HepG2 (cell line): ENCODE results near the gene RMI2. TPM values are rescaled to one million over a fixed set of nuclear protein-coding genes. Genes with fewer than 3 reads are reported as not detected.

ENCODE experiments used
- CBFB ChIP-seq: sonication (generic); formaldehyde crosslinking; IDR thresholded peaks from 2 replicates; pipeline ENCODE4 v1.4.0; 2020; ENCODE audit warnings: missing genetic modification reagents
- CC2D1A ChIP-seq: sonication (generic); formaldehyde crosslinking; IDR thresholded peaks from 2 replicates; pipeline ENCODE4 v1.8.1; 2023; ENCODE audit warnings: mild to moderate bottlenecking, missing genetic modification reagents
- CHD4 ChIP-seq: fragments of 200-600 bp; sonication (generic); IDR thresholded peaks from 2 replicates; pipeline ENCODE4 v1.7.0; 2017; ENCODE audit warnings: mild to moderate bottlenecking, low read length, borderline replicate concordance
- FOXA3 ChIP-seq: IDR thresholded peaks from 2 replicates; pipeline ENCODE4 v1.6.1; 2016; ENCODE audit warnings: missing genetic modification reagents, missing compliant biosample characterization
- FOXK1 ChIP-seq: sonication (generic); formaldehyde crosslinking; IDR thresholded peaks from 2 replicates; pipeline ENCODE4 v1.4.0; 2020; ENCODE audit warnings: low read depth, missing genetic modification reagents, borderline replicate concordance
- GABPA ChIP-seq, 2 experiments: IDR thresholded peaks; 2 replicates each; pipeline ENCODE4 v1.6.1; 2011 to 2016; ENCODE audit warnings: low read depth in 2 of 2, low read length in 1 of 2, missing biosample characterization in 1 of 2, missing genetic modification characterization in 1 of 2
- KDM3A ChIP-seq: IDR thresholded peaks from 2 replicates; pipeline ENCODE4 v1.6.1; 2018; ENCODE audit warnings: low read depth, missing compliant biosample characterization
- MAFK ChIP-seq, 2 experiments: IDR thresholded peaks in 1 of 2; conservative IDR thresholded peaks in 1 of 2; 2 replicates each; pipeline ENCODE4 v1.6.1; 2011; ENCODE audit warnings: improper control_type of control experiment in 2 of 2, low read length in 2 of 2
- MED1 ChIP-seq: sonication (generic); formaldehyde crosslinking; IDR thresholded peaks from 2 replicates; pipeline ENCODE4 v1.4.0; 2020; ENCODE audit warnings: missing genetic modification reagents
- MEF2D ChIP-seq: sonication (generic); formaldehyde crosslinking; IDR thresholded peaks from 2 replicates; pipeline ENCODE4 v1.5.1; 2020; ENCODE audit warnings: mild to moderate bottlenecking, missing genetic modification reagents
- NR2C2 ChIP-seq: sonication (generic); formaldehyde crosslinking; IDR thresholded peaks from 2 replicates; pipeline ENCODE4 v1.4.0; 2020; ENCODE audit warnings: missing genetic modification reagents, mild to moderate bottlenecking, moderate library complexity, borderline replicate concordance
- RBM22 ChIP-seq: fragments of 200-400 bp; formaldehyde crosslinking; optimal IDR thresholded peaks from 2 replicates; pipeline ENCODE3; 2017; ENCODE audit warnings: mild to moderate bottlenecking, low read length, moderate library complexity
- RFX1 ChIP-seq: fragments of 450-650 bp; IDR thresholded peaks from 2 replicates; pipeline ENCODE4 v1.6.1; 2017
- RFXAP ChIP-seq: sonication (generic); formaldehyde crosslinking; IDR thresholded peaks from 2 replicates; pipeline ENCODE4 v1.4.0; 2020; ENCODE audit warnings: missing genetic modification reagents, borderline replicate concordance
- RNF2 ChIP-seq: fragments of 450-650 bp; conservative IDR thresholded peaks from 2 replicates; pipeline ENCODE4 v1.6.1; 2016; ENCODE audit warnings: low read depth
- SMAD3 ChIP-seq: sonication (generic); formaldehyde crosslinking; IDR thresholded peaks from 2 replicates; pipeline ENCODE4 v1.4.0; 2020; ENCODE audit warnings: missing genetic modification reagents
- TFE3 ChIP-seq: IDR thresholded peaks from 2 replicates; pipeline ENCODE4 v1.6.1; 2016
- TRIM24 ChIP-seq: sonication (generic); formaldehyde crosslinking; IDR thresholded peaks from 2 replicates; pipeline ENCODE4 v1.8.0; 2022; ENCODE audit warnings: mild to moderate bottlenecking, missing genetic modification reagents
- ZBTB8A ChIP-seq: sonication (generic); formaldehyde crosslinking; IDR thresholded peaks from 2 replicates; pipeline ENCODE4 v1.4.0; 2020; ENCODE audit warnings: mild to moderate bottlenecking, low read depth, missing genetic modification reagents, borderline replicate concordance
- ZEB1 ChIP-seq: IDR thresholded peaks from 2 replicates; pipeline ENCODE4 v1.6.1; 2012; ENCODE audit warnings: mild to moderate bottlenecking, low read depth, inconsistent platforms; ENCODE audit not compliant: insufficient replicate concordance
- ZFP36L1 ChIP-seq: sonication (generic); formaldehyde crosslinking; IDR thresholded peaks from 2 replicates; pipeline ENCODE4 v1.8.0; 2022; ENCODE audit warnings: mild to moderate bottlenecking, missing genetic modification reagents, moderate library complexity
- ZNF230 ChIP-seq: sonication (generic); formaldehyde crosslinking; IDR thresholded peaks from 2 replicates; pipeline ENCODE4 v1.4.0; 2020; ENCODE audit warnings: mild to moderate bottlenecking, missing genetic modification reagents
- ZNF263 ChIP-seq: sonication (generic); formaldehyde crosslinking; IDR thresholded peaks from 2 replicates; pipeline ENCODE4 v1.4.0; 2020; ENCODE audit warnings: missing genetic modification reagents
- ZNF275 ChIP-seq: sonication (generic); formaldehyde crosslinking; IDR thresholded peaks from 2 replicates; pipeline ENCODE4 v1.8.0; 2022; ENCODE audit warnings: missing genetic modification reagents, mild to moderate bottlenecking, inconsistent platforms, borderline replicate concordance
- ZNF317 ChIP-seq: sonication (generic); formaldehyde crosslinking; IDR thresholded peaks from 2 replicates; pipeline ENCODE4 v1.5.0; 2020; ENCODE audit warnings: mild to moderate bottlenecking, missing genetic modification reagents
- ZNF331 ChIP-seq: sonication (generic); formaldehyde crosslinking; IDR thresholded peaks from 2 replicates; pipeline ENCODE4 v1.4.0; 2020; ENCODE audit warnings: missing genetic modification reagents
- ZNF431 ChIP-seq: sonication (generic); formaldehyde crosslinking; IDR thresholded peaks from 2 replicates; pipeline ENCODE4 v1.9.0; 2022; ENCODE audit warnings: missing genetic modification reagents, low read depth, mild to moderate bottlenecking, borderline replicate concordance
- ZNF460 ChIP-seq: sonication (generic); formaldehyde crosslinking; IDR thresholded peaks from 2 replicates; pipeline ENCODE4 v1.5.1; 2020; ENCODE audit warnings: missing genetic modification reagents, mild to moderate bottlenecking, borderline replicate concordance
- ZNF530 ChIP-seq: sonication (generic); formaldehyde crosslinking; IDR thresholded peaks from 2 replicates; pipeline ENCODE4 v1.5.0; 2020; ENCODE audit warnings: low read depth, mild to moderate bottlenecking, missing genetic modification reagents
- polyA plus RNA-seq, 8 experiments: library from polyadenylated mRNA; depleted of rRNA in 3 of 8; stranded (reverse) in 7 of 8; unstranded in 1 of 8; fragments of >200 nt; fragmentation: Illumina TruSeq in 4 of 8; extraction: Trizol in 4 of 8; gene quantifications; 2 replicates each; pipeline versions ENCODE4 v1.2.1 to v1.2.3, GENCODE V29; 2011 to 2016; ENCODE audit warnings: low read depth in 4 of 8, missing spikeins in 1 of 8, mixed read lengths in 1 of 8; ENCODE audit not compliant: insufficient read depth in 1 of 8
- total RNA-seq, 5 experiments: library from RNA; depleted of rRNA; stranded (reverse); fragments of >200 nt; fragmentation: Illumina TruSeq; extraction: Trizol; gene quantifications; 2 replicates each; pipeline ENCODE4 v1.2.3, GENCODE V29; 2016; ENCODE audit warnings: low read depth in 1 of 5
- TF ChIP-seq, protein P1 (sequence below): sonication (generic); formaldehyde crosslinking; IDR thresholded peaks from 2 replicates; pipeline ENCODE4 v1.4.0; 2020; ENCODE audit warnings: missing genetic modification reagents

RMI2 gene
- total and polyA plus RNA-seq, 2 of the 13 experiments (the other 11 are each of a cell fraction or from before 2014, with no cell fraction given), result 24.5 to 55.7 TPM

- TF ChIP-seq SMAD3 (CRISPR knock-in tag) (peak; percentile 49; the same call in 1 of the 2 replicates), ZEB1 (peak; percentile 87), FOXA3 (CRISPR knock-in tag) (peak; percentile 89), ZNF431 (no peak), RBM22 (no peak), ZNF230 (CRISPR knock-in tag) (no peak), FOXK1 (CRISPR knock-in tag) (peak; percentile 78), ZNF331 (CRISPR knock-in tag) (peak; percentile 82; the same call in 1 of the 2 replicates), MED1 (peak; percentile 95), ZBTB8A (CRISPR knock-in tag) (no peak), NR2C2 (CRISPR knock-in tag) (peak; percentile 84), ZNF530 (CRISPR knock-in tag) (no peak), MAFK (conservative IDR thresholded peaks at IDR 0.05 in 1 of 2, IDR thresholded peaks at IDR 0.05 in 1 of 2; ENCODE audit: low read length in 2 of 2) (no peak), CHD4 (peak; percentile 57; the same call in 1 of the 2 replicates), CC2D1A (no peak), TRIM24 (CRISPR knock-in tag) (no peak), CBFB (CRISPR knock-in tag) (0 out of 2 replicates have a peak, but pooled peaks have one; percentile 42), ZNF275 (CRISPR knock-in tag) (peak; percentile 66; the same call in 1 of the 2 replicates), GABPA (IDR thresholded peaks at IDR 0.05; ENCODE audit: low read depth, low read length) (no peak), GABPA (CRISPR knock-in tag; IDR thresholded peaks at IDR 0.05; ENCODE audit: low read depth) (no peak), ZNF460 (CRISPR knock-in tag) (peak; percentile 56; the same call in 1 of the 2 replicates), KDM3A (peak; percentile 92), ZFP36L1 (CRISPR knock-in tag) (no peak; the same call in 1 of the 2 replicates), RNF2 (no peak), RFX1 (no peak), ZNF263 (CRISPR knock-in tag) (peak; percentile 34; the same call in 1 of the 2 replicates), MEF2D (CRISPR knock-in tag) (no peak; the same call in 1 of the 2 replicates), ZNF317 (CRISPR knock-in tag) (peak; percentile 90), TFE3 (CRISPR knock-in tag) (peak; percentile 55), RFXAP (peak; percentile 64; the same call in 1 of the 2 replicates)
- TF ChIP-seq, protein P1, sequence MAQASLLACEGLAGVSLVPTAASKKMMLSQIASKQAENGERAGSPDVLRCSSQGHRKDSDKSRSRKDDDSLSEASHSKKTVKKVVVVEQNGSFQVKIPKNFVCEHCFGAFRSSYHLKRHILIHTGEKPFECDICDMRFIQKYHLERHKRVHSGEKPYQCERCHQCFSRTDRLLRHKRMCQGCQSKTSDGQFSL (CRISPR knock-in tag), result peak; percentile 22; the same call in 1 of the 2 replicates
Observed at GRCh38 chr16:11306997-11307638, 38.1 kb upstream of the RMI2 start (continued).
